ELR (cell line): ENCODE measurements around the gene NCOA5.

ENCODE experiments used
- DNase-seq: peaks from one replicate; pipeline ENCODE4 v3.0.0-alpha.2; 2015; ENCODE audit warnings: low read depth

NCOA5 gene

GRCh38 chr20:46089417-46090388 lies at the start of gene NCOA5:
NCOA5 (minus strand) TSS chr20:46089962; CDS start chr20:46079424, 10,538 bp downstream.
- peak; percentile 98 for DNase-seq

GRCh38 chr20:46139266-46139889 lies 49.6 kb upstream of the NCOA5 start:
- DNase-seq: no peak

GRCh38 chr20:46137816-46138215 lies 48.1 kb upstream of the NCOA5 start:
- DNase-seq: no peak

DNA sequence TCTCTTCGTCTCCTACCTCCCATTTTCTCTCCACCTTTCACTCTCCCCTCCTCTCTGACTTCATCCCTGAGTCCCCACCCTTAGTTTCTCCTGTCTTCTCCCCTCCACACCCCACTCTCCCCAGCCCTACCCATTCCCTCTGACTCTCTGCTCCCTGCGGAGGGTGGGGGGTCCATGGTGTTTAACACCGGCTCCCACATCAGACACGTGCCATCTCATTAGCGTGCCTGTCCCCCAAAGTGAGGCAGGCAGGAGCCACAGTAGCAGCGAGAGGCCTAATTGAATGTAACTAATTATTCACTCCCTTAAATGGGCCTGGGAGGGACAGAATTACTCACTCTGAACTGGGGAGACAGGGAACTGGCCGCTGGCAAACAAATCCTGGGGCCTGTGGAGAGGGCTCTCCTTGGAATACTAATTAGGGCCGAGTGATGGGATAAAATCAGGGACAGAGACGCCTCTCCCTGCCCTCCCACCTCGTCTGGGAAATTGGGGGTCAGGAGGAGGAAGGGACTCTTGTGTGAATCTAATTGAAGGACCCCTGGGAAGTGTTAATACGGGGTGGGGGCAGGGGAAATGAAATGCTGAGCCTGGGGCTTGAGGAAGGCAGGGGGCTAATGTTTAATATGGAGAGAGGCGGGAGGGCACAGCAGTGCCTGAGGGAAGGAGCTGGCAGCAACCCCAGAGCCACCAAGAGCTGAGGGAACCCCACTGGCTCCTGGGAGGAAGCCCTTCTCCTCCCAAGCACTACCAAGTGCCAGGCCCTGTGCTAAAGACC lies 46.3 kb upstream of the NCOA5 start:
- no peak for DNase-seq

DNA sequence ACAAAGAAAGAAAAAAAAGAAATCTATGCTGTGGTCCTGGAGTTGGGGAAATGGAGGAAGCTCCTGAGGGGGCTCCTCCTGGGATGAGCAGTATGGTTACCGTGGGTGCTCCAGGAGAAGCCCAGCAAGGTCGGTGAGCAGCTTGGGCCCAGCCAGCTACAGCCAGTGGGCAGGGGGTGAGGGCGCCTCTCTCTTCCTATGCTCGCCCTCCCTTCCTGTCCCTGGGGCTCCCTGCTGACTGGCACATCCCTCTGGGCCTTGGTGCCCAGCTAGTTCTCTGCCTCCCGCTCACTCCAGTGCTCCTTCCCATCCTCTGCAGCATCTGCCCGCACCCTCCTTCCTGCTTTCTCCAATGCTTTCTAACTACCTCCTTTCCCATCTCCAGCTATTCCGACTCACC lies 45.0 kb upstream of the NCOA5 start:
- DNase-seq: no peak

DNA sequence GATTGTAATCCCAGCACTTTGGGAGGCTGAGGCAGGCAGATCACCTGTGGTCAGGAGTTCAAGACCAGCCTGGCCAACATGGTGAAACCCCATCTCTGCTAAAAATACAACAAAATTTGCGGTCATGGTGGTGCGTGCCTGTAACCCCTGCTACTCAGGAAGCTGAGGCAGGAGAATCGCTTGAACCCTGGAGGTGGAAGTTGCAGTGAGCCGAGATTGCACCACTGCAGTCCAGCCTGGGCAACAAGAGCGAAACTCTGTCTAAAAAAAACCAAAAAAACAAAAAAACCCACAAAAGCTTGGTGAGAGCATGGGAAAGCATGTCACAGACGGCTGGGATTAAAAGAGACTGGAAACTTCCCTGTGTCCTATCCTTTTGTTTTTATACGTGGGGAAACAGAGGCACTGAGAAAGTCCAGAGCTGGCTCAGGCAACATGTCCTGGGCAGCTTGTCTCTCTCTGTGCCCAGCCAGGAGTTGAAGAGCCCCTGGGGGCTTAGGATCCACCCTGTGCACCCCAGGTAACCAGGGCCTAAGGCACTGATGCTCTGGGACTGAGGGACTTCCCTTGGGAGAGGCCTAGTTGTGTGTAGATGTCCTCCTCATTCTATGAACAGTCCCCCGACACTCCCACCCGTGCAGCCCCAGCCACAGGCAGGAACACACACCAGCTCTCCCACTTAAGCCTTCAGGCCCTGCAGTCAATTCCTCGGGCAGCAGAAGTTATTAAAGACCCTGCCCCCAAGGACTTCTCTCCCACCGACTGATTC lies 44.3 kb upstream of the NCOA5 start:
- no peak for DNase-seq

DNA sequence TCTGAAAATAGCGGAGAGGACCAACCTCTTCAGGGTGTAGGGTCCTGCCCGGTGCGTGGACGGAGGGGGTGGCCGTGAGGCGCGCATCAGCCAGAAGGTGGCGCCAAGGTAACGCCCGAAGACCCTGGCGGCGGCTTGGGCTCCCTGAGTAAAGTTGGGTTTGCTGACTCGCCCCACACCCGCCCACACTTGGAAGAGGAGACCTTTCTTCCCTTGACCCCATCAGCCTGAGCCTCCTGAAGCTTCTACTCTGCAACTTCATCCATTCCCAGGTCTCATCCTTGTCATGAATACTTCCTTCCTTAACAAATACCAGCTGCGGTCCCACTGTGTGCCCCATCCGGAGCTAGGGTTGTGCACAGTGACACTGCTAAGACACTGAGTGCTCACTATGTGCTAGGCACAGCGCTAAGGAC lies 43.0 kb upstream of the NCOA5 start:
- peak; percentile 78 for DNase-seq

DNA sequence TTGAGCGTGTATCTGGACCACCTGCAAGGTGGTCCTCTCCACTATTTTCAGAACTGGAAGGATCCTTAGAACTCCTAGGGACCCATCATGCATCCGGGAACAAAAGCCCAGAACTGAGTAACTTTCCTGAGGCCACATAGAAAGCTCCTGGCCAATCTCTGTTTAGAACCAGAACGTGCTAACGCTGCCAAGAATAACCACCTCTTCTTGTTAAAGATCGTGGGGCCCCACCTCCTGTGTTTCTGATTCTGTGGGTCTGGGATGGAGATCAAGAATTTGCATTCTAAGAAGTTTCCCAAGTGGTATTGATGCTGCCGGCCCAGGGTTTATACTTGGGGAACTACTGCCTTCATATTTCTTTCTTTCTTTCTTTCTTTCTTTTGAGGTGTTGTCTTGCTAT lies 41.6 kb upstream of the NCOA5 start:
- DNase-seq: no peak

GRCh38 chr20:46130534-46130933 lies 40.8 kb upstream of the NCOA5 start:
- DNase-seq: no peak

DNA sequence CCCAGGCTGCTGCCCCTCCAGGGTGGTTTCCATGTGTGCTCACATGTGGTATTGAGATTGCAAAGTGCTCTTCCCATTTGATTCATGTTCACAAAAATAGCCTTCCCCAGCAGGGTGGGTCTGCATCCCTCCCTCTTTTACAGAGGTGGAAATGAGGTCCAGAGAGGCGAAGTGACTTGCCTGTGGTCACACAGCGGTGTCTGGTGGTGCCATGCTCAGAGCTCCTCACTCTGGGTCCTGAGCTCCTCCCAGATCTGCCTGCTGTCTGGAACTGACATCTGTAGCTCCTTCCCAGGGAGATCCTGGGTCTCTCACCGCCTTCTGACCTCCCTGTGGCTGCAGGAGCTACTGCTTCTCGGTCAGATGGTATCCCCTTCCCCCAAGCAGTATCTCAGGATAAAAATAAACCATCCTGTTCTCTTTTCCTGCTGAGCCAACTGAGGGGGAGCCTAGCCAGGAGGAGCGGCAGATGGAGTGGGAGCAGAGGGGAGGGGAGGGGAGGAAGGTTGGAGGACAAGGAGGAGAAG lies 40.3 kb upstream of the NCOA5 start:
- no peak for DNase-seq

DNA sequence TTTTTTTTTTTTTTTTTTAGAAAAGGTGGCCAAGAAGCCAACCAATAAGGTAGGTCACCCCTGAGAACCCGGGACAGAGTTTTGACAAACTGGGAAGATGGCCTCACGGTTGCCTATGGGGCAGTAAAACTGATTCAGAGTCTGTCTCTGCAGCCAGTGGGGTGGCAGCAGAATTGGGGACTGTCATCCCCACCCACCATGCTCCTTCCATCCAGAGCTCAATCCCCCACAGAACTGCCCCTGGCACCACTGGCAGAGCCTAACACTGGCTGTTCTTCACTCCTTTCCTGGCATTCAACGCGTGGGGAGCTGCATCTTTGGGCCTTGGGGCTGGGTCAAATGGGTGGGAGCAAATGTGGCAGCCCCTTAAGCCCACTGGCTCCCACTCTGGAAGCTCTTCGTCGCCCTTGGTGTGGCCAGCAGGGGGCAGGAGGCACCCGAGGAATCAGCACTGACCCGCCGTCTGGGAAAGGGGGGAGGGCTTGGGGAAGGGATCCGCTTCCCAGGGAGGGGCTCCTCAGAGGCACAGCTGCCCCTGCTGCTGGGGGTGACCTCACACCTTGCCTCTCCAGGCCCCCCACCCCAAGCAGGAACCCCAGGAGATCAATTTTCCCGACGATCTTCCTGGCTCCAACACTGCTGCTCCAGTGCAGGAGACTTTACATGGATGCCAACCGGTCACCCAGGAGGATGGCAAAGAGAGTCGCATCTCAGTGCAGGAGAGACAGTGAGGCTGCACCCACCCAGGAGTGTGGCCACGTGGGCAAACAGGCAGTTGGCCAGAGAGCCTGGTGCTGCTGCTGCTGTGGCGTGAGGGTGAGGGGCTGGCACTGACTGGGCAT lies 38.8 kb upstream of the NCOA5 start:
- peak; percentile 36 for DNase-seq

DNA sequence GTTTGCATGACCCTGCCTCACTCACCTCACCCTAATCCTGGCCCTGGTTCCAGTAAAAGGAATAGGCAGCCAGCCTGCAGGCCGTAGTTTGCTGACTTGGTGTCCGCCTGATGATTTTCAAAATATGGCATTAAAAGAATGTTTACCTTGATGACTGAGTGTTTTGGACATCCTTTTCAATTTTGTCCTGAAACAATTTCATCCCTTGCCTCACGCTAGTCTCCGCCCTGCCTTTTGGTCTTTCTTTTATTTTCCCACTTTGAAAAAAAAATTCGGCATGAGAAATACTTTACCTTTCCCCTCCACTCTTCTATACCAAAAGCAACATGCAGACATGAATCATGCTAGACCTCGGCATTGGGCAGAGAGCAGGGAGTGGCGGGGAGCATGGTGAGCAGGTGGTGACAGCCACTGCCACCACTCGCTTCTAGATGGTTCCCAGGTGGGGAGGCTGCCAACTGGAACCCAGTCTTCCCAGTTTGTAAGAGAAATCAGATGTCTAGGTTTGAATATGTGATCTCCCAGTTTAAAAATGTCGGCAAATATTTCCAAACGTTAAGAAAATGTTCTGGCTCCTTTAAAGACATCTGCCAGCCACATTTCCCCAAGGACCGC lies 37.7 kb upstream of the NCOA5 start:
- no peak for DNase-seq

- no peak for DNase-seq
Measured at GRCh38 chr20:46126440-46127056, 36.8 kb upstream of the NCOA5 start.

DNA sequence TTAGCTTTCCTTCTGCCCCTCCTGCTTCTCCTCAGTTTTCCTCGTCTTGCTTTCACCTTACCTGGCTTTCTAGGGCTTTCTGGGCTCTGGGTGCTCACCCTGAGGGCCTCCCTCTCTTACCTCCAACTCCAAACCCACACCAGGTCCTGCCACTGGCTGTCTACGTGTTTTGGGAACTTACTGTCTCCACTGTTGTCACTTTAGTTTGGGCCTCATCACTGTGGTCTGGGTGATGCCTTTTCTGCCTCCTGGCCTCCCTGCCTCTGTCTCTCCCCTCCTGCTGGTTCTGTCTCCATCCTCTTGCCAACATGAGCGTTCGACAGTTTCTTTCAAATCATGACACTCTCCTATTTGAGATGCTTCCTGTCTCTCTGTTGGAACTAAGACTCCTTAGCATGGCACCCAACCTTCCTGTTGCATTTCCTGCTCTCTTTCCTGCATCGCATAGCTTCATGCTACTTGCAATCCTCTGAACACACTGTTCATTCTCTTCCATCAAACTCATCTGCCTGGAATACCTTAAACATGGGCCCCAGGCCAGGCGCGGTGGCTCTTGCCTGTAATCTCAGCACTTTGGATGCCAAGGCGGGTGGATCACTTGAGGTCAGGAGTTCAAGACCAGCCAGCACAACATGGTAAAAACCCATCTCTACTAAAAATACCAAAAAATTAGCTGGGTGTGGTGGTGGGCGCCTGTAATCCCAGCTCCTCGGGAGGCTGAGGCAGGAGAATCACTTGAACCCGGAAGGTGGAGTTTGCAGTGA lies 33.9 kb upstream of the NCOA5 start:
- DNase-seq: no peak

GRCh38 chr20:46122516-46123481 lies 33.0 kb upstream of the NCOA5 start:
- no peak for DNase-seq

DNA sequence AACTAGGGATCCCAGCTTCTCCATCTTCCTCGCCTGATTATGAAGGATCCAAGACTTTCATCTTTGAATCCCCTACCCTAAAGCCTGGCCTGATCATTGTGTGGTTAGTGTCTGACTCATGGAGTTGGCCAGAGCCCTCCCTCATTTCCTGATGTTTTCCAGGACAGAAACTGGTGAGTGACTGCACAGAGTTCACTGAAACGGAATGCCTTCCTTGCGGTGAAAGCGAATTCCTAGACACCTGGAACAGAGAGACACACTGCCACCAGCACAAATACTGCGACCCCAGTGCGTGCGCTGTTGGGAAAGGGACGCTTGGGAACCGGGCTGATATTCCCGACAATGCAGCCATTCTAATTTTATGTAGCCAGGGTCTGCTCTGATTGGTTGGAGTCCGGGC lies 32.3 kb upstream of the NCOA5 start:
- peak; percentile 79 for DNase-seq

GRCh38 chr20:46121184-46121930 lies 31.6 kb upstream of the NCOA5 start:
- no peak for DNase-seq
